Measurements from ENCODE around the gene RGS17.

RGS17 gene

DNA sequence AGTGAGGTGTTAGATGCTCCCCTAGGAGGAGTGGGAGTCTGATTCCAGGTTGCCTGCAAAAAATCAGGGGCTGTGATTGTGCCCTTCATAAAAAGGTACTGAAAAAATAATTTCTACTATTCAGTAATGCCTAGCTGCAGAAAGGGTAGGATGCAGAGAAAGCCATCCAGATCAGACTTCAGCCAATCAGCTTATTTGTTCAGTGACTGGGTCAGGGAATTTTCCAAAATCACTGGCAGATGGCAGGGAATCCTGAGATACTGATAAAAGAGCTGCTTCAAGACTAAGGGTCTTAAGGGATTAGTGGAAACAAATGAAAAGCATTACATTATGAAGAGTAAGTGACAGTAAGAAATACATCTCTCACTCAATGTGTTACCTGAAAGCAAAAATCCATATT is 85.8 kb downstream of the RGS17 start:
- H3K27me3 ChIP-seq (ENCODE audit: control insufficient read depth in 1 of 2, insufficient read depth in 2 of 2, low read length in 2 of 2) = no peaks in the 10 kb centered on the region
- no peak overlapping the region for H3K4me3 ChIP-seq (ENCODE audit: low read depth in 1 of 2, low read length in 2 of 2)
- peaks cover 0 to 4% of the 10 kb centered on the region in 2 donors for H3K4me1 ChIP-seq (ENCODE audit: control insufficient read depth in 1 of 2, insufficient read depth in 2 of 2, low read length in 2 of 2)
- no peak overlapping the region for H3K27ac ChIP-seq (ENCODE audit: low read depth, low read length)
- no peaks in the 10 kb centered on the region for H3K36me3 ChIP-seq (ENCODE audit: control insufficient read depth in 1 of 2, insufficient read depth in 2 of 2, low read length in 2 of 2)
- no peaks in the 10 kb centered on the region for H3K9me3 ChIP-seq (ENCODE audit: control insufficient read depth in 1 of 2, low read length in 2 of 2)
- no peak overlapping the region for H3K9ac ChIP-seq (ENCODE audit: low read depth in 1 of 2, low read length in 2 of 2)

DNA sequence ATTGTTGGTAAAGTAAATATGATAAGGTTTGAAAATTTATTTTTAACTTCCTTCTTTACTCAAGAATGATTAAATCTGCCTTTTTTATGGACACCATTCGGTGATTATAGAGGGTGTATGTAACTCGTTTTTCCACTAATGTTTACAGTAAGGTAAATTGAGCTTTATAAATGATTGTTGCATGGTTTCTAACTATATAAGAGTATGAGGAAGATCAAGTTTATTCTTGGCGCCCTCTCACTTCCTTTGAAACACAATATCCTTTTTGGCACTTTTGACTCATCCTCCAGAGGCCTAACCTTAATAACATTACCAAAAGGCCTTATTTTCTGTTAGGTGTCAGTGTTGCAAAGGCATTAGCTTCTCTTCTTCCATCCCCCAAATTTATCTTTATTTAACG is 86.8 kb downstream of the RGS17 start:
- H3K27ac ChIP-seq (ENCODE audit: low read depth, low read length) = no peak overlapping the region
- H3K9ac ChIP-seq (ENCODE audit: low read depth in 1 of 2, low read length in 2 of 2) = no peak overlapping the region
- no peak overlapping the region for H3K4me3 ChIP-seq (ENCODE audit: low read depth in 1 of 2, low read length in 2 of 2)
- H3K36me3 ChIP-seq (ENCODE audit: control insufficient read depth in 1 of 2, insufficient read depth in 2 of 2, low read length in 2 of 2) = no peaks in the 10 kb centered on the region
- no peaks in the 10 kb centered on the region for H3K27me3 ChIP-seq (ENCODE audit: control insufficient read depth in 1 of 2, insufficient read depth in 2 of 2, low read length in 2 of 2)
- H3K9me3 ChIP-seq (ENCODE audit: control insufficient read depth in 1 of 2, low read length in 2 of 2) = no peaks in the 10 kb centered on the region
- peaks cover 0 to 4% of the 10 kb centered on the region in 2 donors for H3K4me1 ChIP-seq (ENCODE audit: control insufficient read depth in 1 of 2, insufficient read depth in 2 of 2, low read length in 2 of 2)

DNA sequence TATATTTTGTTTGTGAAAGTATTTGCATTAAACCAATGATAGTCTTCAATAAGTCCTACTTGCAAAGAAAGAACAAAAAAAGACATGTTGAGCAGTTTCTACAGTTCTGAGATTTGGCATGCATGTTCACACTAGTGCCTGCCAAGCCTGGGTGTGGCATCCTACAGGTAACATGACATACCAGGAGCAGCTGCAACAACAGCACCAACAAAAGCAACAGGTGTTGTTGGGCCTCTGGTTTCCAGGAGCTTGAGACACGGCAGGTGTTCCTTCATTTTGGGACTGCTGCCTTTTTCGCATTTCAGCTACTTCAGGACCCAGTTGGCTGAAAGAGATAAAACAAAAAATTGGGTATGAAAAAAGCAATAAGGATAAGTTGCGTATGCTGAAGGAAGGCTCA is 87.4 kb downstream of the RGS17 start:
- H3K4me1 ChIP-seq (ENCODE audit: control insufficient read depth in 1 of 2, insufficient read depth in 2 of 2, low read length in 2 of 2) = peaks cover 0 to 4% of the 10 kb centered on the region in 2 donors
- H3K27ac ChIP-seq (ENCODE audit: low read depth, low read length) = no peak overlapping the region
- H3K27me3 ChIP-seq (ENCODE audit: control insufficient read depth in 1 of 2, insufficient read depth in 2 of 2, low read length in 2 of 2) = no peaks in the 10 kb centered on the region
- H3K9me3 ChIP-seq (ENCODE audit: control insufficient read depth in 1 of 2, low read length in 2 of 2) = no peaks in the 10 kb centered on the region
- H3K9ac ChIP-seq (ENCODE audit: low read depth in 1 of 2, low read length in 2 of 2) = no peak overlapping the region
- H3K4me3 ChIP-seq (ENCODE audit: low read depth in 1 of 2, low read length in 2 of 2) = no peak overlapping the region
- no peaks in the 10 kb centered on the region for H3K36me3 ChIP-seq (ENCODE audit: control insufficient read depth in 1 of 2, insufficient read depth in 2 of 2, low read length in 2 of 2)

DNA sequence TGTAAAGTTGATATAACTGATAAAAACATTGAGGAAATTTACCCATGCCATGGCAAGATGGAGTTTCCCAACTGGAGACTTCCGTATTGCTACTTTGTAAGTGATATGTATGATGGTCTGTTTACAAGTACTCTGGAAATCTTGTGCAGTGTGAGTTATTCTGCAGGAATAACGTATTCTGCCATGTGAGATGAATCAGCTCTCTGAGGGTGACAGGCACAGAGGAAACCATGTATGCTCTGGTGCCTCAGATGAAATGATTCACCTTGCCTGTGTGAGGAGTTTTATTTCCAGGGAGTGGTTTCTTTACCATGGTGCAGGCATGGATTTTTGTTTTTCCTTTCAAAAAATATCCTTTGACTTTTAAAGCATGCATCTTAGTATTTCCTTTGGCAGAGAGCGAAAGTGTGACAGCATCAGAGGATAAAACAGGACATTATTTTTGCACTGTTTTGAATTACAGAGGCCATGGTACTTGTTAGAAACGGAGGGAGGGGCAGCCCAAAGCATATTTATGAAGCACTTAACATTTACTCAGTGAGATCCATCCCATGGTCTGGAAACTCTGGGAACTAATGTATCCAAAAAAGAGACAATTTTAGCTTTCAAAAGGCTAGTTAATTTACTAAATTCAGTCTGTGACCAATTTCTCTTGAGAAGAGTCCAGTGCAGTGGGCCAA is 92.6 kb downstream of the RGS17 start:
- H3K27me3 ChIP-seq (ENCODE audit: control insufficient read depth in 1 of 2, insufficient read depth in 2 of 2, low read length in 2 of 2) = no peaks in the 10 kb centered on the region
- H3K4me1 ChIP-seq (ENCODE audit: control insufficient read depth in 1 of 2, insufficient read depth in 2 of 2, low read length in 2 of 2) = no peaks in the 10 kb centered on the region
- H3K27ac ChIP-seq (ENCODE audit: low read depth, low read length) = no peak overlapping the region
- no peaks in the 10 kb centered on the region for H3K9me3 ChIP-seq (ENCODE audit: control insufficient read depth in 1 of 2, low read length in 2 of 2)
- H3K9ac ChIP-seq (ENCODE audit: low read depth in 1 of 2, low read length in 2 of 2) = no peak overlapping the region
- H3K36me3 ChIP-seq (ENCODE audit: control insufficient read depth in 1 of 2, insufficient read depth in 2 of 2, low read length in 2 of 2) = no peaks in the 10 kb centered on the region
- no peak overlapping the region for H3K4me3 ChIP-seq (ENCODE audit: low read depth in 1 of 2, low read length in 2 of 2)

DNA sequence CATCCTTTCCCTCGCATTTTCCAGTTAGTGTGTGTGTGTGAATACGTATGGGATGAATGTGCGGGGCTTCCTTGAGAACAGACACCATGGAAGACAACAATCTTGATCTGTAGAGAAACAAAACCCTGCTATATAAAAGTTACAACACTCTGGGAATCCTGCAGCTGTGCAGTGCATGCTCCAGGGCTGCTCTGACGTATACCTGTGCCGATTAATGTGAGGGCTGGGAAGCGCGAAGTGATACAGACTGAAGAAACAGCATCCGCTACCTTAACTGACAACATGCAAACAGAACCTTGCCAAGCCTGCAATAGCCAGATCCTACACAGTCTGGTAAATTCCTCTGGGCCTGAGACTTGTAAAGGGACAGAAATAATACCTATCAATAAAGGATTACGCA is 96.9 kb downstream of the RGS17 start:
- no peak overlapping the region for H3K27ac ChIP-seq (ENCODE audit: low read depth, low read length)

DNA sequence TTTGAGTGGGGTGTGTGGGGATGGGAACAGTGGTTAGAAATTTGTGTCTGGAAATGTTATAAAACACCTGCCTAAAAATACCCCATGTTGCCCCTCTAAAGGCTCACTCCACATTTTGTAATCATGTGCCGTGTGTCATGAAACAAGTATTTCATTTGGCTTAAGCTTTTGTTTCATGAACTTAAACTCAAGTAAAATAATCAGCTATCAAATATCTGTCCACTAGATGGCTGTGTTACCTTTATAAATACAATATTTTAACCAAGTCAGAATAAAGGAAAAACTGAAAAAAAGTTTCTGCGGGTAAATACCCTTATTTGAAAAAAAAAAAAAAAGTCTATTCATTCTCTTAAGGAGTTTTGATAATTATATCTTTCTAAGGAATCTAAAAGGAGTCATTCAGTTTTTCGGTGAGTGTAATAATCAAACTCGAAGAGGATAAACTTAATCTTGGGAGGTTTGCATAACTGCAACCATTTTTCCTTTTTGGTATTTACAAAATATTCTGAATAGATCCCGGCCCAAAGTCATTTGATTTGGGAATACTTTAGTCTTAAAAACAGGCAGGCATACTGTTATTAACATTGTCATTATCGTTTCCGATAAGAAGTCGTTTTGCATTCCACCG is 98.7 kb downstream of the RGS17 start:
- Histone ChIP-seq H3K9ac (ENCODE audit: low read depth in 1 of 2, low read length in 2 of 2) (no peak overlapping the region), H3K9me3 (ENCODE audit: control insufficient read depth in 1 of 2, low read length in 2 of 2) (no peaks in the 10 kb centered on the region), H3K4me3 (ENCODE audit: low read depth in 1 of 2, low read length in 2 of 2) (no peak overlapping the region)

More for the DNA sequence above, 96.9 kb downstream of the RGS17 start:
- Histone ChIP-seq H3K36me3 (ENCODE audit: control insufficient read depth in 1 of 2, insufficient read depth in 2 of 2, low read length in 2 of 2) (no peaks in the 10 kb centered on the region), H3K9ac (ENCODE audit: low read depth in 1 of 2, low read length in 2 of 2) (no peak overlapping the region), H3K4me1 (ENCODE audit: control insufficient read depth in 1 of 2, insufficient read depth in 2 of 2, low read length in 2 of 2) (no peaks in the 10 kb centered on the region), H3K4me3 (ENCODE audit: low read depth in 1 of 2, low read length in 2 of 2) (no peak overlapping the region), H3K27me3 (ENCODE audit: control insufficient read depth in 1 of 2, insufficient read depth in 2 of 2, low read length in 2 of 2) (no peaks in the 10 kb centered on the region), H3K9me3 (ENCODE audit: control insufficient read depth in 1 of 2, low read length in 2 of 2) (no peaks in the 10 kb centered on the region)

DNA sequence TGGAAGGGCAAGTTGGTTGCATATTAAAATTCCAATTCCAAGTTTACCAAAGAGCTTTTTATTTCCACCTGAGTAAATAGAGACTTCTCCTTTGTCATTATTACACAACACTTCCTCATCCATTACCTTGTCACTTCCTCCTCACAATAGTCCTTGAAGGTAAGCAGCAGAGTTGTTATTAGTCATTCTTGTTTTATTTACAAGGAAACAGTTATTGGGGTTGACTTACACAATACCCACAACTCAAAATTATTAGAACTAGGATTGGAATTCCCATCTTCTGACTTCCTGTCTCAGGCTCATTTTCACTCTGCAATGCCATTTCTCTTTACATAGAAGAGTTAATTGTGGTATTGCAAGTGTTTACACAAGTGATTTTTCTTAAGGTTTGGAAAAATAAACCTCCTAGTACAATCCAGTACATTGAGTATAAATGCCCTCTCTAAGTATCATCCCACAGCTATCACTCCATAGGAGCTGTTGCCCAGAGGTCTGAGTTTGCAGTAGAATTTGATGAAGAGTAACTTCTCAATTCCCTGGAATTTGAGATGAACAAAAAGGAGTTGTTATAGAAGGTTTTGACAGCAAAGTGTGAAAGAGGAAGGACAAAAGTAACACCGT is 99.6 kb downstream of the RGS17 start:
- H3K9ac ChIP-seq (ENCODE audit: low read depth in 1 of 2, low read length in 2 of 2) = no peak overlapping the region
- H3K4me3 ChIP-seq (ENCODE audit: low read depth in 1 of 2, low read length in 2 of 2) = no peak overlapping the region
- no peak overlapping the region for H3K27ac ChIP-seq (ENCODE audit: low read depth, low read length)
- H3K36me3 ChIP-seq (ENCODE audit: control insufficient read depth in 1 of 2, insufficient read depth in 2 of 2, low read length in 2 of 2) = no peaks in the 10 kb centered on the region
- no peaks in the 10 kb centered on the region for H3K27me3 ChIP-seq (ENCODE audit: control insufficient read depth in 1 of 2, insufficient read depth in 2 of 2, low read length in 2 of 2)
- H3K4me1 ChIP-seq (ENCODE audit: control insufficient read depth in 1 of 2, insufficient read depth in 2 of 2, low read length in 2 of 2) = no peaks in the 10 kb centered on the region
- no peaks in the 10 kb centered on the region for H3K9me3 ChIP-seq (ENCODE audit: control insufficient read depth in 1 of 2, low read length in 2 of 2)

More for the DNA sequence above, 98.7 kb downstream of the RGS17 start:
- no peak overlapping the region for H3K27ac ChIP-seq (ENCODE audit: low read depth, low read length)
- H3K36me3 ChIP-seq (ENCODE audit: control insufficient read depth in 1 of 2, insufficient read depth in 2 of 2, low read length in 2 of 2) = no peaks in the 10 kb centered on the region
- no peaks in the 10 kb centered on the region for H3K4me1 ChIP-seq (ENCODE audit: control insufficient read depth in 1 of 2, insufficient read depth in 2 of 2, low read length in 2 of 2)
- H3K27me3 ChIP-seq (ENCODE audit: control insufficient read depth in 1 of 2, insufficient read depth in 2 of 2, low read length in 2 of 2) = no peaks in the 10 kb centered on the region

DNA sequence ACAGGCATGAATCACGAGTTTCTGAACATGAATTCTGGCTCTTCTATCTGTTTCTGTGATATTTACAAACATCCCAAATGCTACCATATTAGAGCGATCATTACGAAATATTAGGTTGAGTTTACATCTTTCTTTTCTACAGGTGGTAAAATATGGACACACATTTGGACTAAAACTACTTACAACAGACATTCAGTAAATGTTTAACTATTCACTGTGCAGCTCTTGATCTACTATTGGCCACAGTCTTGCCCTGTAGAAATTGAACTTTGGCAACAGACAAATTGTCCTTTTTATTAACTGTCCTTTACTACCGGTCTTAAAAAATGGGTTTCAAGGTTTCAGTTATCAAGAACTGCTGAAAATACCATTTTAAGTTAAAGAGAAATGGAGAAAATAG is 102.1 kb downstream of the RGS17 start:
- Histone ChIP-seq H3K27ac (ENCODE audit: low read depth, low read length) (no peak overlapping the region), H3K36me3 (ENCODE audit: control insufficient read depth in 1 of 2, insufficient read depth in 2 of 2, low read length in 2 of 2) (no peaks in the 10 kb centered on the region), H3K27me3 (ENCODE audit: control insufficient read depth in 1 of 2, insufficient read depth in 2 of 2, low read length in 2 of 2) (no peaks in the 10 kb centered on the region), H3K9ac (ENCODE audit: low read depth in 1 of 2, low read length in 2 of 2) (no peak overlapping the region), H3K4me3 (ENCODE audit: low read depth in 1 of 2, low read length in 2 of 2) (no peak overlapping the region), H3K4me1 (ENCODE audit: control insufficient read depth in 1 of 2, insufficient read depth in 2 of 2, low read length in 2 of 2) (no peaks in the 10 kb centered on the region), H3K9me3 (ENCODE audit: control insufficient read depth in 1 of 2, low read length in 2 of 2) (no peaks in the 10 kb centered on the region)

DNA sequence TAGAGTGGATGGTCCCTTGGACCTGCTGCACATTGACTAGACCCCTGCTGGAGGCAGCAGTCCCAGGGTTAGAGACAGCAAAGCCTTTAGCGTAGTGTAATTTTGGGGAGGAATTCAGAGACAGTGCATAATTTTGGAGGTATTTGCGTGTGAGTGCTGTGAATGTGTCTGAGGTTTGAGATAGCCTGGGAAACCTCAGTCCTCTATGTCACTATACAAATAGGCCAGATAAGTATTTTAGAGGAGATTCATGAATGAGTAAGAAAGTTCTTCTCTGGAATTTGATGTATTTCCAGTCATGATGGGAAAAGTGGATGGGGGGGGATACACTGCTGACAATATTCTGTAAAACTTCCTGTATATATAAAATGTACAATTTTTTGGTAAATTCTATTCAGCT is 102.8 kb downstream of the RGS17 start:
- no peak overlapping the region for H3K4me3 ChIP-seq (ENCODE audit: low read depth in 1 of 2, low read length in 2 of 2)
- no peak overlapping the region for H3K9ac ChIP-seq (ENCODE audit: low read depth in 1 of 2, low read length in 2 of 2)
- H3K4me1 ChIP-seq (ENCODE audit: control insufficient read depth in 1 of 2, insufficient read depth in 2 of 2, low read length in 2 of 2) = no peaks in the 10 kb centered on the region
- no peak overlapping the region for H3K27ac ChIP-seq (ENCODE audit: low read depth, low read length)
- no peaks in the 10 kb centered on the region for H3K36me3 ChIP-seq (ENCODE audit: control insufficient read depth in 1 of 2, insufficient read depth in 2 of 2, low read length in 2 of 2)
- H3K27me3 ChIP-seq (ENCODE audit: control insufficient read depth in 1 of 2, insufficient read depth in 2 of 2, low read length in 2 of 2) = no peaks in the 10 kb centered on the region
- H3K9me3 ChIP-seq (ENCODE audit: control insufficient read depth in 1 of 2, low read length in 2 of 2) = no peaks in the 10 kb centered on the region

DNA sequence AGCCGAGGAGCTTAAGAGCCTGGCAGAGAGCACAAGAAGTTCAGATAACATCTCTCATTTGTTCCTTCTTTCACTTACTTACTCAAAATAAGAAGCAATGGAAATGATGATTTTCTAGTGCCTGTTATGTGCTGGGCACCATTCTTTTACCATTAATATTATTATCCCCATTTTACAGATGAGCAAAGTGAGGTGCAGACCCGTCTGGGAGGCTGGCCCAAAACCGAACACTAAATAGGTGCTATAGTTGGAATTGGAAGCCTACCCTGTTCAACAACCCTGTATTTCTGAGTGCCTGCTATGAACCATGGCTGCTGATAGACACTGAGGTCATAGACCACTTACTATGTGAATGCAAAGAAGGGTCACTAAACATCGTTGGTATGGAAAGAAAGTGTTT is 103.6 kb downstream of the RGS17 start:
- no peaks in the 10 kb centered on the region for H3K27me3 ChIP-seq (ENCODE audit: control insufficient read depth in 1 of 2, insufficient read depth in 2 of 2, low read length in 2 of 2)
- no peaks in the 10 kb centered on the region for H3K9me3 ChIP-seq (ENCODE audit: control insufficient read depth in 1 of 2, low read length in 2 of 2)
- no peak overlapping the region for H3K9ac ChIP-seq (ENCODE audit: low read depth in 1 of 2, low read length in 2 of 2)
- H3K4me3 ChIP-seq (ENCODE audit: low read depth in 1 of 2, low read length in 2 of 2) = no peak overlapping the region
- H3K4me1 ChIP-seq (ENCODE audit: control insufficient read depth in 1 of 2, insufficient read depth in 2 of 2, low read length in 2 of 2) = no peaks in the 10 kb centered on the region
- no peak overlapping the region for H3K27ac ChIP-seq (ENCODE audit: low read depth, low read length)
- no peaks in the 10 kb centered on the region for H3K36me3 ChIP-seq (ENCODE audit: control insufficient read depth in 1 of 2, insufficient read depth in 2 of 2, low read length in 2 of 2)
